ENCODE measurements around the gene GPR27.

DNA sequence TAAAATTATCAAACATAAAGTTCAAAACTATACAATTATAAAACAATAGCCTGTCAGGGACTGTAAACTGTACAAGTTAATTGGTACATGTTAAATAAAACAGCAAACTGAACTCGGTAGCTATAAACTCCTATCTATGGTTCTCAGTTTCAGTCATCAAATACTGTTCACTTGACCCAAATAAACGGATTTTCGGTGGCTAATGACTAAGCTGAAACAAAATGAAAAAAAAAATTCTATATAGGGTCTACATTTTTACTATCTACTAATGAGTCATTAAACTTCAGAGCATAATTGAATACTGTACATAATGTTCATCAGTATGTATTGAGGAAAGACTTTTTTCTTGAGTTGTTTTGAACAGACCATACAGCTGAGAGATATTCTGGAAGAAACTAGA is 24.7 kb downstream of the GPR27 start:
- TF ChIP-seq, protein P1, sequence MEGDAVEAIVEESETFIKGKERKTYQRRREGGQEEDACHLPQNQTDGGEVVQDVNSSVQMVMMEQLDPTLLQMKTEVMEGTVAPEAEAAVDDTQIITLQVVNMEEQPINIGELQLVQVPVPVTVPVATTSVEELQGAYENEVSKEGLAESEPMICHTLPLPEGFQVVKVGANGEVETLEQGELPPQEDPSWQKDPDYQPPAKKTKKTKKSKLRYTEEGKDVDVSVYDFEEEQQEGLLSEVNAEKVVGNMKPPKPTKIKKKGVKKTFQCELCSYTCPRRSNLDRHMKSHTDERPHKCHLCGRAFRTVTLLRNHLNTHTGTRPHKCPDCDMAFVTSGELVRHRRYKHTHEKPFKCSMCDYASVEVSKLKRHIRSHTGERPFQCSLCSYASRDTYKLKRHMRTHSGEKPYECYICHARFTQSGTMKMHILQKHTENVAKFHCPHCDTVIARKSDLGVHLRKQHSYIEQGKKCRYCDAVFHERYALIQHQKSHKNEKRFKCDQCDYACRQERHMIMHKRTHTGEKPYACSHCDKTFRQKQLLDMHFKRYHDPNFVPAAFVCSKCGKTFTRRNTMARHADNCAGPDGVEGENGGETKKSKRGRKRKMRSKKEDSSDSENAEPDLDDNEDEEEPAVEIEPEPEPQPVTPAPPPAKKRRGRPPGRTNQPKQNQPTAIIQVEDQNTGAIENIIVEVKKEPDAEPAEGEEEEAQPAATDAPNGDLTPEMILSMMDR (conservative IDR thresholded peaks at IDR 0.05; ENCODE audit: low read length), result no peak
- no peak for TF ChIP-seq EZH2phosphoT487 (IDR thresholded peaks at IDR 0.05; ENCODE audit: borderline replicate concordance)
